ENCODE measurements around the gene LSAMP. TPM values are rescaled to one million over a fixed set of nuclear protein-coding genes. Genes with fewer than 3 reads are reported as not detected.

LSAMP gene
- total RNA-seq, 2 experiments from 2014 or later: not detected

DNA sequence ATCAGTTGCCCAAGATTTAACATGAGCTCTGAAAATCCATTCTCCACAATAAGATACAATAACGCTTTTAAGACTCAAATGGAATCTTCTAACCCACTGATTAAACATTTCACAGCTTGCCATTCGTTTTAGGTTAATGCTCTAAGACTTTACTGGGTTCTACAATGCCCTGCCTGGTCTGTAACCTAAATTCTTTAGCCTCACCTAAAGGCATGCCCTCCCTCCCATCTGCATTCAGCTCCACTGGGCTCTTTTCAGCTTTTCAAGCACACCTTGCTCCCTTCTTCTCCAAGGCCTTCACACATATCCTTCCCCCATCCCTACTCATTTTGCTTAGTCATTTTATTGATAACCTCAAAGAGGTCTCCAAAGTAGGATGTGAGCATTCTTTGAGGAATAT lies 290.9 kb downstream of the LSAMP start:
- intact Hi-C loops (cut with micrococcal nuclease): no loop called here
- Mint-ChIP-seq H3K36me3 (ENCODE audit: low read depth) (no peaks in the 10 kb centered on the region), H3K27ac (no peak overlapping the region), H3K27me3 (ENCODE audit: low read depth) (peaks cover 2% of the 10 kb centered on the region), H3K4me3 (no peak overlapping the region), H3K4me1 (ENCODE audit: low read depth) (no peaks in the 10 kb centered on the region), H3K9me3 (no peaks in the 10 kb centered on the region)
- CTCF ChIA-PET: no interaction called here
- DNase-seq: no peak

DNA sequence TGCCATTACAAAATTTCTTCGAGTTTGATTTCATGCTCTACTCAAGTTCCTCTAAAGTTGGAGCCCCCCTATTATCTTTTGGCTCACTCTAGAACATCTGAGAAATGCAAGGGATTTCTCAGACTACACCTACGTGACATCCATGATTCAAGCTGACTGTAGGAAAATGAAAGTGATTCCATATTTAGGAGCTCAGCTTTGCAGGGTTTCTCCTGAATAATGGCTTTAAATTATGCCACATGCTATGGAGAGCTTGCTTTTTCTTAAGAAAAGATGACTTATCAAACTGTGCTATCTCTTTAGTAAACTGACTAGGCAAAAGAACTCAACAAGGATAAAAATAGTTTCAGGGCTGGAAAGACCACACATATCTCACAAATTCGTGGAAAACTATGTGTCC lies 292.1 kb downstream of the LSAMP start:
- intact Hi-C loops (cut with micrococcal nuclease): no loop called here
- H3K9me3 Mint-ChIP-seq: no peaks in the 10 kb centered on the region
- CTCF ChIA-PET: no interaction called here

DNA sequence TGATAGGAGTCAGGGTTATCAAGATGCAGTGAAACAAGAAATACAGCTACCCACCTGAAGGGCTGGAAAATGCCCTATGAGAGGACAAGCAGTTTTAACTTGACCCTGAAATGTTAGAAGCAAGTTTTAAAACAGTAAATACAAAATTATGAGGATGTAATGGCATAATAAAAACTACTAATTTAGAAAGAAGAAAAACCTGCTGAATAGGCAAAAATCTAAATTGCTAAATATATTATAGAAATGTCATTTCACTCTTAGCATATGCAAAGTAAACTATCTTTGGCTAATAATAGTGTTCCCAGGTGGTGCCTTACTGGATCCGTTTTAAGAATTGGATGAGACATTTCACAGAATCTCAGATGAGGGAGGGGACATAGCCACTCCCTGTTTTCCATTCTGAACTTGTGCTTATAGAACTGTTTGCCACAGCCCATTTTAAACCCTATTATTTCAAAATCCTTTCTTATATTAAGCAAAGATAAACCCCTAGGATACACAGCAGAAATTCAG lies 294.6 kb downstream of the LSAMP start:
- no peak overlapping the region for H3K27ac Mint-ChIP-seq
- no peaks in the 10 kb centered on the region for H3K4me1 Mint-ChIP-seq (ENCODE audit: low read depth)
- intact Hi-C loops (cut with micrococcal nuclease): no loop called here
- no peak for DNase-seq
- H3K36me3 Mint-ChIP-seq (ENCODE audit: low read depth): no peaks in the 10 kb centered on the region
- peaks cover 2% of the 10 kb centered on the region for H3K27me3 Mint-ChIP-seq (ENCODE audit: low read depth)
- H3K9me3 Mint-ChIP-seq: peaks cover 4% of the 10 kb centered on the region
- no peak overlapping the region for H3K4me3 Mint-ChIP-seq
- CTCF ChIA-PET: no interaction called here

More for the DNA sequence above, 292.1 kb downstream of the LSAMP start:
- no peak overlapping the region for H3K4me3 Mint-ChIP-seq
- H3K27me3 Mint-ChIP-seq (ENCODE audit: low read depth): peaks cover 2% of the 10 kb centered on the region
- no peaks in the 10 kb centered on the region for H3K36me3 Mint-ChIP-seq (ENCODE audit: low read depth)
- no peaks in the 10 kb centered on the region for H3K4me1 Mint-ChIP-seq (ENCODE audit: low read depth)
- no peak for DNase-seq
- no peak overlapping the region for H3K27ac Mint-ChIP-seq

DNA sequence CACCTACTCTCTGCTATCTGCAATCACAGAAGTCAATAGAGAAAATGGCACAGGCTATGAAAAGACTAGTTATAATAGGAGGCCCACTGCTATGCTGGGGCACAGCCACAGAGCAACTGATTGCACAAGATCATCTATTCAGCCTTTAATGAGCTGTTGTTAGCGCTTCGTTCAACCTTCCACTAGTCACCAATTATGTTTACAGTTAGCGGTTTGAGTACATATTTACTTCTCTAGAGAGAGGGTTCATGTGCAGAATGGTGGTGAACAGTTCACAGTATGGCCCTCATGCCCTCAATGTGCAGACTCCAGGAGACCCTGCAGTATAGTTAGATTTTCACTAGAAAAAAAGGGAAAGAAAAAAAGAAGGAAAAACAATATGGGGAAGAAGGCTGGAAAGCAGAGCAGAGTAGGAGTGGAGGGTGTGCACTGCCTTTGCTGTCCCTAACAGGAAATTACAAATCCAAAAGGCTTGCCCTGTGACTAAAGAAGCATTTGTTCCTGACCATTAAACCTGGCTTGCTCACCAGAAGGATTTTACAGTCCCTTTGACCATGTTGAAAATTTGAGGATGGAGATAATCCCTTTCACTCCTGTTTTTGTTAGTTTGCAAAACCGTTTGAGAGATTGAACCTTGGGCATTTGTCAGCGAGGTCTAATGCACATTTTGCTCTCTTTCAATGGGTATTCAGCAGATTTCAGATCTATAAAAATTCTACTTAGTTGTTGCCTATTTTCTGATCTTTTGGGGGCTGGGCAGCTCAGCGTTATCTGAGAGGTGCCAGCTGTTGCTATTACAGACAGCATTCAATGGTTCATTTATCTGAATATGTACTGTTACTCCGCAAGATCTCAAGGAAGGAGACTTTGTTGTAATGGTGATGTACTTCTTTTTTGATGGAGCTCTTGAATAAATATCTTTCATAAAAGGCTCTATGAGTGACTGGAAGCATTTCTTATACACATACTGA lies 296.1 kb downstream of the LSAMP start:
- DNase-seq: no peak
- peaks cover 5% of the 10 kb centered on the region for H3K9me3 Mint-ChIP-seq
- no peak overlapping the region for H3K27ac Mint-ChIP-seq
- H3K36me3 Mint-ChIP-seq (ENCODE audit: low read depth): no peaks in the 10 kb centered on the region
- no peak overlapping the region for H3K4me3 Mint-ChIP-seq
- CTCF ChIA-PET: interaction anchor here (0.5 to 0.7 kb wide), 3 partner anchors 15 to 622 kb away, joined by 3 to 7 read pairs (median 3); no protein-coding TSS in a partner anchor
- intact Hi-C loops (cut with micrococcal nuclease): no loop called here
- no peaks in the 10 kb centered on the region for H3K27me3 Mint-ChIP-seq (ENCODE audit: low read depth)
- H3K4me1 Mint-ChIP-seq (ENCODE audit: low read depth): no peaks in the 10 kb centered on the region

DNA sequence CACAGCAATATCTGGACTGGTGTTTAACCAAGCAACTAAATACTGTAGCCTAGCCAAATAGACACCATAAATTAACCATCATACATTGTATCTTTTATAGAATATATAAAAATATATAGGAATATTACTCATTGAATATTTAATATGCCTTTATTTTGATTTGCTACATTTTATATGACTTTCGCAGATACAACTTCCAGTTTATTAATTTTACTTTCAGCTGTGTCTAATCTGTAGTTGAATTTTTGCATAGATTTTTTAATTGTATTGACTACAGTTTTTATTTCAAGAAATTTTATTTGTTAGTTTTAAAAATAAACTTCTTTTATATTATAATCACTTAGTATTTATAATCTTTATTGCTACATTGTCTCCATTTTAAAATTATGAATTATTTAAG lies 299.7 kb downstream of the LSAMP start:
- intact Hi-C loops (cut with micrococcal nuclease): no loop called here
- Mint-ChIP-seq H3K4me3 (no peak overlapping the region), H3K27ac (no peak overlapping the region), H3K27me3 (ENCODE audit: low read depth) (no peaks in the 10 kb centered on the region), H3K4me1 (ENCODE audit: low read depth) (no peaks in the 10 kb centered on the region), H3K36me3 (ENCODE audit: low read depth) (no peaks in the 10 kb centered on the region), H3K9me3 (peaks cover 5% of the 10 kb centered on the region)
- CTCF ChIA-PET: no interaction called here
- no peak for DNase-seq

DNA sequence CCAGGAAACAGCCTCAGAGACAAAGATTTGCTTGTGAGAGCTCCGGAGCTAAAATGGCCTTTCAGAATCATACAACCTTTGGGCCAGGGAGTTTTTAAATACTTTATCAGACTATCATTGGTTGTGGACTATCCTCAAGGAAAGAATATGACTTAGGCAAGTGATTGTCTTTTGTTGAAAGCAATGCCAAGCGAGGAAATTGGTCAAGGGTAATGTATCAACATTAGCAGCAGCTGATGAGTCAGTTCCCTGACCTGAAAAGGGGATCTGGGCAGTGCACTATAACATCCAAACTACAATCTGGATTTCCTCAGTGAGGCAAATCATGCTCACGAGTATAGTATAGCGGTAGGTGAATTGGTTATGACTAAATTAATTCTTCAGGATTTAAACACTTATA lies 303.6 kb downstream of the LSAMP start:
- DNase-seq: no peak
- H3K27ac Mint-ChIP-seq: no peak overlapping the region
- H3K4me1 Mint-ChIP-seq (ENCODE audit: low read depth): no peaks in the 10 kb centered on the region
- no peaks in the 10 kb centered on the region for H3K27me3 Mint-ChIP-seq (ENCODE audit: low read depth)
- H3K4me3 Mint-ChIP-seq: no peak overlapping the region
- CTCF ChIA-PET: no interaction called here
- peaks cover 5% of the 10 kb centered on the region for H3K9me3 Mint-ChIP-seq
- intact Hi-C loops (cut with micrococcal nuclease): no loop called here
- no peaks in the 10 kb centered on the region for H3K36me3 Mint-ChIP-seq (ENCODE audit: low read depth)

DNA sequence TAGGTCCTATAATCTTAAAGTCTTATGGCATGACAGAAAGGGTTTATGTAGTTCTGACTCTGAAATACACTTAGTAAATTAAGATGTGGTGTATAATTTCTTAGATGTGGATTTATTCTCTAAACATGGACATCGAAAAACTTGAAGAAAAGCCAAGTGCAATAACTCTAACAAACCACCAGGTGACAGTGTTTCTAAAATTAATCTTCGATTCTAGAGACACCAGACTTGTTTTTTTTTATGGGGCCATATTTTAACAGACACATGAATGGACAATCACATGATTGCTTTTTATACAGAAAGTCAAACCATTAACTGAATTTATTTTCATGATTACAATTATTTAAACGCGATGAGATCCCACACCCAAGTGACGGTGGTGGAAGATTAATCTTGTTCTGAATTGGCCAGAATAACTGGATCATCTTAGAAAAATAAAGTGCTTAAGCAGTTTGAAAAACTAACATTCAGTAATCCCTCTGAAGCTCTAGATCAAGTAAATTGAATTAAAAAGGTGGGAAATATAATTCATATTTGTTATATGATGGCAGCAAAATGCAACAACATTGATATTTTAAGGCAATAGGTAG lies 305.1 kb downstream of the LSAMP start:
- Mint-ChIP-seq H3K4me3 (no peak overlapping the region), H3K36me3 (ENCODE audit: low read depth) (no peaks in the 10 kb centered on the region), H3K4me1 (ENCODE audit: low read depth) (no peaks in the 10 kb centered on the region), H3K9me3 (no peaks in the 10 kb centered on the region), H3K27ac (no peak overlapping the region), H3K27me3 (ENCODE audit: low read depth) (no peaks in the 10 kb centered on the region)
- intact Hi-C loops (cut with micrococcal nuclease): loop anchor here (1.0 kb wide), 1 partner anchor 618 kb away; no protein-coding TSS in a partner anchor
- CTCF ChIA-PET: no interaction called here
- no peak for DNase-seq

DNA sequence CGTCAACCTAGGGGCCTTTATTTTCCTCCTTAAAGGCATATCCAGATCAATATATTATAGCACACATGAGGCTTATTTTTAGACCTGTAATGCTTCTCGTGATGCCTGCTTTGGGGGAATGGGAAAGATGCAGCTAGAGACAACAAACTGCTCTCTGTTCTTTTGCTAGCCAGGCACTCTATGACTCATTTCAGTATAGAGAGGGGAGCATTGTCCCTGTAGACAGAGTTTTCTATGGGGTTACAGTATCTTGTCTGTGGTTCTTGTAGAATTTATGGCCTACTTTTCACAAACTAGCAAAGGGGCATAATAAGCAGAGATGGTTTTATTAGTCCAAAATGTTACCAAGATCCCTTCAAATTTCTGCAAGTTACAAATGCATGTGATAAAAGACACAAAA lies 305.6 kb downstream of the LSAMP start:
- no peak overlapping the region for H3K27ac Mint-ChIP-seq
- intact Hi-C loops (cut with micrococcal nuclease): loop anchor here (1.0 kb wide), 1 partner anchor 619 kb away; no protein-coding TSS in a partner anchor
- CTCF ChIA-PET: interaction anchor here (0.5 kb wide), 1 partner anchor 23 kb away, joined by 3 read pairs; no protein-coding TSS in a partner anchor

DNA sequence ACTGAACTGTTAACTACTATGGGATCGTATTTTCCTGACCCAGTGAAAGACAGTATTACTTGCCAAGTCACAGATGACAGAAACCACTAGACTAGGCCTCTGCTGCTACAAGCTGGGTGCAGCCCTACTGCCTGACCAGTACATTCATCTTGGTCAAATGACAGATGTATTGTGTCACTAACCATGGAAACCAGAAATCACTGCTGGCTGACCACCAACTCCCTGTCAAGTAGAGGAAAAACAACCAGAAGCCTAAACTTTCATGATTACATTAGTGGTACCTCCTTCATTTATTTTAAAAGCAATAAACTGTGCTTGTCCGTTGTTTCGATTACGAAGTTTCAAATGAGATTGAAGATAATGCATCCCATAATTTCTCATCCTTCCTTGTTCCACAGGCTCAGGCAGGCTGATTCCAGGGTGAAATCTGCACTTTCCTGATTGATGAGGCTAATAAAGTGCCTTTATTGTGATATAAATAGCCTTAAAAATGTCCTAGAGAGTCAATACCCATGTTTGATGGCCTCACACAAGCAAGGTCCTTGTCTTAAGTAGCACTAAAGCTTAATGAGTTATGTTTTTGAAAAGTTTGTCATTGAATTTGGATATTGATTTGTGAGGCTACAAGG lies 309.7 kb downstream of the LSAMP start:
- Mint-ChIP-seq H3K9me3 (no peaks in the 10 kb centered on the region), H3K4me1 (ENCODE audit: low read depth) (no peaks in the 10 kb centered on the region), H3K4me3 (no peak overlapping the region), H3K36me3 (ENCODE audit: low read depth) (no peaks in the 10 kb centered on the region), H3K27me3 (ENCODE audit: low read depth) (no peaks in the 10 kb centered on the region), H3K27ac (no peak overlapping the region)
- DNase-seq: no peak
- CTCF ChIA-PET: no interaction called here
- intact Hi-C loops (cut with micrococcal nuclease): no loop called here

More for the DNA sequence above, 305.6 kb downstream of the LSAMP start:
- Mint-ChIP-seq H3K36me3 (ENCODE audit: low read depth) (no peaks in the 10 kb centered on the region), H3K9me3 (no peaks in the 10 kb centered on the region), H3K4me3 (no peak overlapping the region), H3K4me1 (ENCODE audit: low read depth) (no peaks in the 10 kb centered on the region), H3K27me3 (ENCODE audit: low read depth) (no peaks in the 10 kb centered on the region)
- no peak for DNase-seq

DNA sequence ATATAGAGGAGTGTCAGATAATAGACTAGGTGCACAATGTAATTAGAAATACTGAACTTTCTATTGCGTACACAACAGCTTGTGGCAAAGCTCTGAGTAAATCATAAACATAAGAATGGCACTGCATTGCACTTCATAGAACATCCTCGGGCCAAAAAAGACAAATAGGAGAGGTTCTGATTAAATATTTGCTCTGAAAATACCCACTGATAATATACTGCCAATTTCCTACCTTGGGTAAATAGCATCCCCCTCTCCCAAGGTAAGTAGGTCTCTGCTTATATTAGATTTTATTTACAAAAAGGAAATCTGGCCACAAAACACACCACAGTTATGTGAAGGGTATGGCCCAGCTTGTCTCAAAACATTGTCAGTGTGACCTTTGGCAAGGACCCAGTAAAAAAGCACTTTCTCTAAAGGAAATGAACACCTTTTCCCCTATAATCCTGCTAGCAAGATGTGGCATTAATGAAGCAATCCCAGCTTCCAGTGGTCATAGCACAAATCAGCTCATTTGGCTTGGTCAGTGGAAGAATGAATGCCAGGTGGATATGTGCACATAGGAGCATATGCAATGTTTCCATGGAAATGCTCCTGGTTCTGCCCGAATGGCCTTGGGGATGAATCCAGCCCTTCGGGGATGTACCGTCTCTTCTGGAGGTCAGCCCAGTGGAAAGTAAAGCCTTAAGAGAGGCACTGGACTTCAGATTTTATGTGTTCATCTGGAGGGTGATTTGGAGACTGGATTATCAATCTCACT lies 315.9 kb downstream of the LSAMP start:
- intact Hi-C loops (cut with micrococcal nuclease): no loop called here
- CTCF ChIA-PET: interaction anchor here (0.7 kb wide), 1 partner anchor 574 kb away, joined by 3 read pairs; no protein-coding TSS in a partner anchor
- H3K27ac Mint-ChIP-seq: no peak overlapping the region
- no peaks in the 10 kb centered on the region for H3K27me3 Mint-ChIP-seq (ENCODE audit: low read depth)
- no peak for DNase-seq
- no peaks in the 10 kb centered on the region for H3K4me1 Mint-ChIP-seq (ENCODE audit: low read depth)
- no peaks in the 10 kb centered on the region for H3K36me3 Mint-ChIP-seq (ENCODE audit: low read depth)
- H3K9me3 Mint-ChIP-seq: peaks cover 2% of the 10 kb centered on the region
- H3K4me3 Mint-ChIP-seq: no peak overlapping the region

DNA sequence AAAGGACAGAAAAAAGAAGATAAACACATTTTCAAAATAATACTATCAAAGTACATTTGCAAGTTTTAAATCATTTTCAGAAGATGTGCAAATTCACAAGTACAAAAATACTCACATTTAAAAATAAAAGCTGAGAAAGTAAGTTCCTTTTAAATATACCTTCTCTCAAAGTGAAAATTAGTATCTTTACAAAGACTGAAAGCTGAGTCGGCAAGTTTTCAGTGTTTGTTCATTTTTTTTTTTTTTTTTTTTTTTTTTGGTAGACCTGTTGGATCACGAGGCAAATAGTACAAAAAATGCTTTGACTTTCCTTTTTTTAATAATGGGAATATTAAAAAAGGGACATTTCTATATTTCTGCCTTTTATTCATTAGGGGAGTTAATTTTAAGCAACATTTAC lies 317.8 kb downstream of the LSAMP start:
- Mint-ChIP-seq H3K4me3 (no peak overlapping the region), H3K36me3 (ENCODE audit: low read depth) (no peaks in the 10 kb centered on the region), H3K9me3 (peaks cover 2% of the 10 kb centered on the region), H3K27ac (no peak overlapping the region), H3K4me1 (ENCODE audit: low read depth) (no peaks in the 10 kb centered on the region), H3K27me3 (ENCODE audit: low read depth) (no peaks in the 10 kb centered on the region)
- no peak for DNase-seq
- intact Hi-C loops (cut with micrococcal nuclease): no loop called here
- CTCF ChIA-PET: no interaction called here

DNA sequence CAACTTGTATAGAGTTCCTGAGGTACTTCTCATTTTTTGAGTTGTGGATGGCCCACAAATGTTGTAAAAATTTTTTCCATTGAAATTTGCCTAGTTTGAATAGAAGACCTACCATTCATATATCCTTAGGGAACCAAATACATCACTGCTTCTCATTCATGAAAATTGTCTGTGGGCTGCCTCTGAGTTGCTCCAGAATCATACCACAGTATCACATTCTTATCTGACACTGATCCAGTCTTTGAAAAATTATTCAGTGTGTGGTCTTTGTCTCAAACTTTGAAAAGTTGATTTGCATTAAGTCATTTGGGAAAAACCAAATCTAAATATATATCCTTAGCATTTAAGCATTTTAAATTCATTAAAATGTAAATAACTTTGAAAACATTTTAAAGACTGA lies 321.1 kb downstream of the LSAMP start:
- intact Hi-C loops (cut with micrococcal nuclease): no loop called here
- H3K9me3 Mint-ChIP-seq: no peaks in the 10 kb centered on the region

More for the DNA sequence above, 321.1 kb downstream of the LSAMP start:
- no peaks in the 10 kb centered on the region for H3K36me3 Mint-ChIP-seq (ENCODE audit: low read depth)
- no peak overlapping the region for H3K4me3 Mint-ChIP-seq
- no peak for DNase-seq
- no peak overlapping the region for H3K27ac Mint-ChIP-seq
- CTCF ChIA-PET: no interaction called here
- no peaks in the 10 kb centered on the region for H3K4me1 Mint-ChIP-seq (ENCODE audit: low read depth)
- H3K27me3 Mint-ChIP-seq (ENCODE audit: low read depth): no peaks in the 10 kb centered on the region

Data from activated naive CD4-positive, alpha-beta T cell treated with anti-CD3 and anti-CD28 coated beads for 36 hours (primary cell).